H1 (cell line): ENCODE measurements around the gene PRXL2B.

Source experiments
- CEBPB ChIP-seq: IDR thresholded peaks from 2 replicates; pipeline ENCODE4 v1.6.1; 2012; ENCODE audit warnings: low read depth, low read length
- CTCF ChIP-seq, 3 experiments: IDR thresholded peaks; 1 replicate in 2 of 3; 2 replicates in 1 of 3; pipeline versions ENCODE4 v1.5.1 to v1.6.1; 2011; ENCODE audit warnings: low read length in 3 of 3, mild to moderate bottlenecking in 3 of 3, inconsistent platforms in 2 of 3, low read depth in 1 of 3, moderate library complexity in 1 of 3; ENCODE audit not compliant: insufficient read depth in 1 of 3; ENCODE audit errors: control extremely low read depth in 1 of 3
- EZH2 ChIP-seq: fragments of 200-600 bp; sonication (generic); IDR thresholded peaks from 2 replicates; pipeline ENCODE4 v1.7.1; 2012; ENCODE audit warnings: low read depth, mild to moderate bottlenecking, moderate library complexity, low read length, inconsistent platforms; ENCODE audit not compliant: severe bottlenecking
- HDAC2 ChIP-seq, 2 experiments: fragments of 300-600 bp in 1 of 2; sonication (generic) in 1 of 2; IDR thresholded peaks; 2 replicates each; pipeline ENCODE4 v1.6.1; 2011 to 2012; ENCODE audit warnings: low read depth in 2 of 2, low read length in 2 of 2, mild to moderate bottlenecking in 2 of 2, moderate library complexity in 2 of 2, borderline replicate concordance in 1 of 2, inconsistent platforms in 1 of 2
- MAX ChIP-seq: IDR thresholded peaks from 2 replicates; pipeline ENCODE4 v1.6.1; 2012; ENCODE audit warnings: inconsistent platforms
- POLR2A ChIP-seq, 2 experiments: IDR thresholded peaks; 1 replicate in 1 of 2; 2 replicates in 1 of 2; pipeline ENCODE4 v1.6.1; 2011; ENCODE audit warnings: low read depth in 2 of 2, low read length in 2 of 2, mild to moderate bottlenecking in 2 of 2; ENCODE audit errors: control extremely low read depth in 1 of 2
- RFX5 ChIP-seq: IDR thresholded peaks from 2 replicates; pipeline ENCODE4 v1.6.1; 2011; ENCODE audit warnings: low read depth, low read length, improper control_type of control experiment, borderline replicate concordance
- TAF1 ChIP-seq: IDR thresholded peaks from 2 replicates; pipeline ENCODE4 v1.6.1; 2011; ENCODE audit warnings: mild to moderate bottlenecking, low read depth, low read length
- TBP ChIP-seq: IDR thresholded peaks from 2 replicates; pipeline ENCODE4 v1.6.1; 2011; ENCODE audit warnings: low read depth, low read length, improper control_type of control experiment

- no peak for TF ChIP-seq CTCF (IDR thresholded peaks at IDR 0.05; ENCODE audit: control extremely low read depth in 1 of 3, insufficient read depth in 1 of 3, low read depth in 1 of 3, low read length in 3 of 3)
- no peak for TF ChIP-seq TBP
- TF ChIP-seq TAF1: no peak
- no peak for TF ChIP-seq EZH2
- no peak for TF ChIP-seq POLR2A (IDR thresholded peaks at IDR 0.05; ENCODE audit: control extremely low read depth in 1 of 2, low read depth in 2 of 2, low read length in 2 of 2)
- TF ChIP-seq MAX: no peak
- no peak for TF ChIP-seq HDAC2 (IDR thresholded peaks at IDR 0.05; ENCODE audit: borderline replicate concordance in 1 of 2, low read depth in 2 of 2, low read length in 2 of 2)
- TF ChIP-seq RFX5: no peak
- TF ChIP-seq CEBPB: no peak
Measured at GRCh38 chr1:2592672-2593071, 6.1 kb downstream of the PRXL2B start.
